Kasumi-1 (cell line): ENCODE measurements around the gene PHACTR3.

ENCODE experiments used
- DNase-seq, 2 experiments: peaks; one replicate each; lab custom pipeline; 2025; lab: John Stamatoyannopoulos, UW

Gene PHACTR3

DNA sequence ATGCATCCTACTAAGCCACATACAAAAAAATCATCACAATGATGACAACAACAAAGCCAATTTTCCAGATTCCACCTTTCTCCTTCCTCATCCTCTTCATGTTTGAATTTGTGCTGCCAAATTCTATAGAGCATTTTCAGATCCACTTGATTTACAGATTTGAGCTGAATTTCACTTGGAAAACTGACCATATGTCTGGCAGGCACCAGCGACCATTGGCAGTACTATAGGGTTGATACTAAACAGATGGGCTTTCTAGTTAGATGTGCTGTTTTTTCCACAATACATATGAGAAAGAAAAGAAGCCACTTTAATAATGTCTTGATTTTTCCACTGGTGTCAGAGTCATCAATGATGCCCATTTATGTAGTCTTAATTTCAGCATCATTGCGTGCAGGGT, 127.0 kb downstream of the PHACTR3 start:
- DNase-seq: no peak

- no peak for DNase-seq
Observed at GRCh38 chr20:59733351-59733750, 129.0 kb downstream of the PHACTR3 start.

DNA sequence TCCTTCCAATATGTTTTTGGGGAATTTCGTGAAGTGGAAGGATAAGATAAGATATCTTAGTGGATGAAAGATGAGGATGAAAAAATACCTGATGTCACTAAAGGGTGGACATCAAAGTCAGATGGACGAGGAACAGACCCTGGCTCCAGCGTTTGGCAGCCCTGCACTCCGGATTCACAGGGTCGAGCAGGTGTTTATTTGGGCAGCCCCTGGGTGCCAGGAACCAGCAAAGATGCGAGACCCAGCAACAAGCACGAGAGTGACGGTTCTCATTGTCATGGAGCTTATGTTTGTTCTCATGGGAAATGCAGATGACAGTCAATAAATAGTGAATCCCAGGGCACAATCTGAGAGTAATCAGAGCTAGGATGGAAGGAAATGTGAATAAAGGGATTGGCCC, 131.1 kb downstream of the PHACTR3 start:
- no peak for DNase-seq

GRCh38 chr20:59735917-59736316, 131.6 kb downstream of the PHACTR3 start:
- no peak for DNase-seq

- DNase-seq: no peak
Observed at GRCh38 chr20:59736366-59736765, 132.0 kb downstream of the PHACTR3 start.

DNA sequence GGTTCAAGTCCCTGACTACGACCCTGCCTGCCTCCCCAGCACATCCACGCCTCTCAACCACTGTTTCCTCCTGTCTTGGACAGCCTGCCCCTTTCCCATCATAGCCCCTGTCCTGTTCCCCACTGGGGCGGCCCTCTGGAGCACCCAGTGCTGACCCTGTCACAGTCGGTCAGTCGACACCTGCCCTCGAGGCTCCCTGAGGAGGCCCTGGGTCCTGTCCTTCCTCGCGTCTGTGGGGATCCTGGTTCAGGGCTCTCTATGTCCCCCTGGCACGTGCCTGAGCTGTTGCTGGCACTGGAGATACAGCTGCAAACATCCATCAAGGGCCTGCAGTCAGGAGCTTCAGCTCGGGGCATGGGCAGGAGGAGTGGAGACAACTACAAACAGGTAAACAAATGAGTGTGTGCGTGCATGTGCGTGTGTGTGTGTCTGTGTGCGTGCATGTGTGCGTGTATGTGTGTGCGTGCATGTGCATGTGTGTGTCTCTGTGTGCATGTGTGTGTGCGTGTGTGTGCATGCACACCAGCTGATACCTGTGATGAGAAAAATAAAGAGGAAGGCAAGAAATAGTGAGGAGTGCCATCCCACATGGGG, 132.8 kb downstream of the PHACTR3 start:
- no peak for DNase-seq

DNA sequence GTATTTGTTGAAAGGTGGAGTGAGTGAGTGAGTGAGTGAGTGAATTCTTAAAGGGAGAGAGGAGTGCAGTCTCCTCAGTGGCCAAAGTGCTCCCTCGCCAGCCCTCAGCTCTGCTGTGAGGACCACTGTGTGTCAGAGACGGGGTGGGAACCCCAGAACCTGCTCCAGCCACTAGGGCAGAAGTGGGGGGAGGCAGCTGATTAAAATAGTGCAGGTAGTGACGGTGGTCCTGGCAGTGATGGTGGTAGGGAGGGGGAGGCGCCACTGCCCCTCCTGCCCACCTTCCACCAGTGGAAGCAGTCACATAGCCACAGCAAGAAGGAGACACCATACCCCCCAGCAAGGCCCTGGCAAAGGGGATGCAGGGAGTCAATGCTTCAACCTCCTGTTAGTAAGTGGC, 133.5 kb downstream of the PHACTR3 start:
- DNase-seq: no peak

DNA sequence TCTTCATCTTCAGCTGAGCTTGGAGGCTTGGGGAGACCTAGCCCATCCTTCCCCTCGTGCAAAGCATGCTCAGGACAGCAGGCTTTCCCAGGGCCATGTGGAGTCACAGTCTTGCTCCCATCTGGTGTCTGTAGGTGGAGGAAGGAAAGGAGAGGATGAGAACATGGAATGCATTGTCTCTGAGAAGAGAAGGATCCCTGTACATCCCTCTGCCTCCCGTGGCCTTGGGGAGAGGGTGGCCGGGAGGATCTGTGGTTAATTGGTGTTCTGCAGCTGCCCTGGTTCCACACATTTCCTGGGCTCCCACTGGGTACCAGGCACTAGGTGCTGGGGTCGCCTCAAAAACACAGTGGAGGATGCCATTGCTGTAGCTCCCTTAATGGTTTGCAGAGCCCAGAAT, 134.5 kb downstream of the PHACTR3 start:
- DNase-seq: no peak

DNA sequence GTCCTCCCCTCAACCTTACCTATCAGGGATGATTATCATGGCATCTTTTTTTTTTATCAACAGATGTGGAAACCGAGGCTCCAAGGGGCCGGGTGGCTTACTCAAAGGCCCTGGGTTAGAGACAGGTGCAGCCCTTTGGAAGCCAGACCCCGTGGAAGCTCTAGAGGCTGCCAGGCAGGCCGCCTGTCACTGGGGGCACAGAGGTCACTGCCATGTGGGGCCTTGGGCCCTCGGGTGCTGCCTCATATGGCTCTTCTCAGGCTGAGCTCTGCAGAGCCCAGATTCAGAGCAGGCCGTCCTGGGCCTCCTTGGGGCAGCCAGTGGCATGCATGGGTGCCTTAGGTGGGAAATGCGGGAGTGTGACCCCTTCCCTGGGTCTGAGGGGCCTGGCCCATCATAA, 136.3 kb downstream of the PHACTR3 start:
- no peak for DNase-seq

GRCh38 chr20:59741073-59741472, 136.7 kb downstream of the PHACTR3 start:
- no peak for DNase-seq

- DNase-seq: no peak
Observed at GRCh38 chr20:59742351-59743095, 138.2 kb downstream of the PHACTR3 start.

GRCh38 chr20:59743308-59743707, 139.0 kb downstream of the PHACTR3 start:
- no peak for DNase-seq

DNA sequence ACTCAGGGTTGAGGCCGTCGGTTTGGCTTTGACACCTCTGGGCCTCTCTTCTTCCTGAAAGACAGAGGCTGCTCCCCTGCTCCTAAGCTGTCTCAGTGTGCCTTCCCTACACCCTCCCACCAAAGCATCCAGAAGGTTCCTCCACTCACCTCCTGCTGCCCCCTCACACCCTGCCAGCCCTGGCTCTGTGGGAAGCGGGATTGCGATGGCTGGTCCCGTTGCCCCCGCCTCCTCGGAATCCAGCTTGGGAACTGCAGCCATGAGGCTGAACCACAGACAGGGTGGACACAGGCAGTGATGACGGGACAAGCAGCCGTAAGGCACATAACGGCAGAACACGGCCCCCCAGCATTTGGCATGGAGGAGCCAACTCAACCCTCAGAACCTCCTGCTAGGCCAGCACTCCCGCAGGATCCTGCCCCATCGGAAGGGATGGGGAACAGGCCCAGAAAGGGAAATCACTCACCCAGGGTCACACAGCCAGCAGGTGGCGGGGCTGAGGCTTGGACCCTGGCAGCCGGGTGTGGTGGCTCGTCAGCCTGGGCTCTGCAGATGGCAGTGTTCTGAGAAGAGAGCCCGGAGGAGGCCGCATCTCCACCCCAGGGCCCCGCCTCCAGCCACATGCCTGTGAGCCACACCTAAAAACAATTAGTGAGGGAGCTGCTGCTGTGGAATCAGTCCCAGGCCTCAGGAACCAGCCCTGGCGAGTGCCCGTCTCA, 139.6 kb downstream of the PHACTR3 start:
- DNase-seq: no peak

- DNase-seq: no peak
Observed at GRCh38 chr20:59744756-59745155, 140.4 kb downstream of the PHACTR3 start.

GRCh38 chr20:59745201-59745600, 140.9 kb downstream of the PHACTR3 start:
- DNase-seq: no peak

DNA sequence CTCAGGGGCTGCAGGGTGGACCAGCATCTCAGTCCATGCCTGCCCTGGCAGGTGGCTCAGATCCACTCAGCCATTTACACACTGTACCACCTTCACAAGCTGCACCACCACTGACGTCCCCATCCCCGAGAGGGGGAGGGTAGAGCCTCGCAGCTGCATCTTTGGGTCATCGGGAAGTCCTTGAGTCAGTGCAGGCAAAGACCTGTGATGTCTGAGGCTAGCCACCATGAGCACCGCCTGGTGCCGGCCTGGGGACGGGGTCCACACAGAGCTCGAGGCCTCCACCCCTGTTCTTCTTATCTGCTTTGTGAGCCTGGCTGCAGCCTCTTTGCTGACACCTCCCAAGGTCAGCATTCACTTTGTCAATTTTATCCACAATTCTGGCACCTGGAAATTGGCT, 141.4 kb downstream of the PHACTR3 start:
- no peak for DNase-seq

DNA sequence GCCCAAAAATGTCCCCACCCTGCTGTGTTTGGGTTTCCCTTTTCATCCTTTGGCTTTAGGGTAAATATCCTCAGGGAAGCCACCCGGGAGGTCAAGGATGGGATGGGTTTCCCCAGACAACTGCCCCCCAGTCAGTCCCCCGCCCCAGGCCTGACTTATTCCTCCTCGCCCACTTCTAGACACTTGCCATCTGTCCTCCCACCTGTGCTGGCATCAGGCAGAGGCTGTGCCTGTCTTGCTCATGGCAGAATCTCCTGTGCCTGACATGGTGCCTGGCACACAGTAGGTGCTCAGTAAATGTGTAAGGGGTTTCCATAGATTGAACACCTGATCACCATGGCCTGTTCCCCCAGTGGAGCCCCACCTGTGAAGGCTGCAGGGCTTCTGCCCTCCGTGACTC, 141.8 kb downstream of the PHACTR3 start:
- no peak for DNase-seq

- DNase-seq: no peak
Observed at GRCh38 chr20:59747671-59748515, 143.6 kb downstream of the PHACTR3 start.

DNA sequence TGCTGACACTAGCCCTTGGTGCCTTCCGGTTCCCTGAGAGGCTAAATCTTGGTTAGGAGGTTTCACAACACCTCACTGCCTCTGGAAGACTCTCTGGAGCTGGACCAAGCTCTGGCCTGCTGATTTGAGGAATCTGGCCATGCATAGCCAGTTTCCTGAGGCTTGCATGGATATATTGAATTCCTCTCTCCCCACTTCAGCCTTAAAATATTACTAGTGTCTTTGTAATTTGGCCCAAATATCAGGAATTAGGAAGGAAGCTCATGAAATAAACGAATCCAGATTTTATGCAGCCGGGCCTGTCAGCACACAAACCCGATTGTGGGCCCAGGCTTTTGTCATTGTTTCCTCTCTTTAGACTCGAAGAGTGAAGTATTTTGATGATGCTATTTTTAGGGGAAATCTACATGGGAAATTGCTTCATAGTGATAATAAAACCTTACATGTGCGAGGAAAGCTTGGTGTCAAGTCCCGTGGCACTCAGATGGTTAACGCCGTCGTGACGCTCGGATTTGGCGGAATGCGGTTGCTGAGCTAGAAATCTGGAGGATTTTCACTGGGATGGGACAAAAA, 144.4 kb downstream of the PHACTR3 start:
- DNase-seq: no peak

DNA sequence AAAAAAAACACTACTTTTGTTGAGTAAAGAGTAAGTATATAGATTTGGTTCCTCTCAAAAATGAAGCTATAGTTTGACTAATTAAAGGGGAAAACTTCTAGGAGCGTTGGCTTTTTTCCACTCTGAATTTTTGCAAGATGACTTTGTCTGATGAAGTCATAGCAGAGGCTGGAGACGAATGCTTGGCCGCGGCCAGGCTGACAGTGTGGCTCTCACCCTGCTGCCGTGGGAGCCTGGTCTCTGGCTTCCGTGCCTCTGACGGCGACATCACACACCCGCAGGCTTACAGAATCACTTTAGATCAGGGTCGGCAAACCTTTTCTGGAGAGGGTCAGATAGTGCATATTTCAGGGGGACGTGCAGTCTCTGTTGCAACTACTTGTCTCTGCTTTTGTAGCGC, 145.0 kb downstream of the PHACTR3 start:
- no peak for DNase-seq

DNA sequence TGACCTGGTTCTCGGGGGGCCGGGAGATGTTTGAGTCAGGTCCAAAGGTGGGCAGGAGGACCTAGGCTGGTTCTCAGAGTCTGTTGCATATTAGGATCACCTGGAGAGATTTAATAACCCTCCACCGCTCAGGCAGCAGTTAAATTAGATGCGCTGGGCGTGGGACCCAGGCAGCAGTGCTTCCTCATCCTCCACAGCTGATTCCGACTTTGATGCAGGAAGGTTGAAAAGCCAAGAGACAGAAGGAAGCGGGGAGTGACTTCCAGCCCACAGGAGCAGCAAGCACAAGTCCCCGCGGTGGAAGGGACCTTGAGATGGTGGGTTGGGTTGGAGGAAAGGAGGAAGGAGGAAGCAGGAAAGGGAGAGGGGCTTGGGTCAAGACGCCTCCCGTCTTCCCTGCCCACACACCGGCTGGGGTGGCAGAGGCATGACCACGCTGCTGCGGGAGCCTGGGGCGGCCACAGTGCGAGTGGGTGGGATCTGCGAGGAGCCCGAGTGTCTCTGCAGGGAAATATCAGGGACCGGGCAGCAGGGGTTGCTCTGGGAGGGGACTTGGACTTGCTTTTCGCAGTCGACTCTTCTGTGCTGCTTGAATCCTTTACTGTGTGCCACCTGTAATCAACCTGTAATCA, 146.0 kb downstream of the PHACTR3 start:
- no peak for DNase-seq
